ENCODE data around the gene RGS10.

DNA sequence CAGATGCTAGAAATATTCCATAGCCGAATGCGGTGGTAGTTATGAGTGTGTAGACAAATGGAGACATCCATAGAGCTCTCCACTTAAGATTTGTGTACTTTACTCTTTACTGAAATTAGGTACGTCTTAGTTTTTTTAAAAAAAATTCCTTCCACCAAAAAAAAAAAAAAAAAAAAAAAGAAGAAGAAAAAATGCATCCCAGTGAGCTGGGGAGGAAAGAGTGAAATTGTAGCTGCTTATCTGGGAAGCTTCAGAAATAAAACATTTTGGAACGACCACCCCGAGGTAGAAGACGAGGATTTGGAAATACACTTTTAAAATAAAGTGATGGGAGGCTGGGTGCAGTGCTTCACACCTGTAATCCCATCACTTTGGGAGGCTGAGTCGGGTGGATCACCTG is 53.8 kb downstream of the RGS10 start:
- TF ChIP-seq CTCF (conservative IDR thresholded peaks at IDR 0.05; ENCODE audit: low read depth, low read length) (no peak), EZH2 (IDR thresholded peaks at IDR 0.05; ENCODE audit: borderline replicate concordance, low read depth, low read length, poor library complexity, severe bottlenecking) (no peak)
